GM12878 (cell line): ENCODE measurements around the gene PELI2. TPM values are rescaled to one million over a fixed set of nuclear protein-coding genes. Genes with fewer than 3 reads are reported as not detected.

Experiments used
- ATAC-seq: fragments of 200-7000 bp; cut with Tn5 transposase; 3 replicates; pipeline ENCODE4 v1.9.1; 2020; ENCODE audit warnings: mild to moderate bottlenecking, moderate library complexity
- BruUV-seq: library from RNA; stranded (reverse); fragments of 400-500 nt; replicated peaks from 2 replicates; lab custom pipeline; 2021; lab: Mats Ljungman, UMichigan
- CTCF ChIA-PET: fragments of 300-600 bp; sonication (Branson Sonifier 250); formaldehyde crosslinking; extraction: SDS; loops from one replicate; lab custom pipeline; 2021; ENCODE audit warnings: inconsistent platforms; lab: Yijun Ruan, JAX
- POLR2A ChIA-PET: fragments of 350-600 bp; formaldehyde crosslinking; extraction: SDS; loops from one replicate; lab custom pipeline; 2021; ENCODE audit warnings: inconsistent platforms; lab: Charles Lee
- RAD21 ChIA-PET: fragments of 300-600 bp; sonication (Branson Sonifier 250); formaldehyde crosslinking; loops from one replicate; lab custom pipeline; 2023; ENCODE audit warnings: antibody characterized with exemption; ENCODE audit not compliant: unreplicated experiment; lab: Charles Lee
- SMC1A ChIA-PET: fragments of 300-600 bp; sonication (Branson Sonifier 250); formaldehyde crosslinking; loops from one replicate; lab custom pipeline; 2023; ENCODE audit not compliant: unreplicated experiment, uncharacterized antibody; lab: Charles Lee
- DNase-seq: peaks from one replicate; pipeline ENCODE4 v3.0.0-alpha.2; 2011; ENCODE audit warnings: low read depth, low spot score
- FAIRE-seq: peaks from 3 replicates; lab custom pipeline; 2011; peaks lifted over from hg19 to GRCh38; lab: Jason Lieb, UNC
- H2AFZ ChIP-seq: 2 replicates; pipeline ENCODE4 v1.6.0; 2011; ENCODE audit warnings: low read depth, low read length, control low read depth; ENCODE audit not compliant: control insufficient read depth
- H3K27ac ChIP-seq: 2 replicates; pipeline ENCODE4 v1.5.1; 2011; ENCODE audit warnings: control low read depth; ENCODE audit not compliant: control insufficient read depth, insufficient read depth
- H3K27me3 ChIP-seq, 2 experiments: replicated peaks in 1 of 2; 2 replicates each; pipeline versions ENCODE4 v1.6.0 to v1.6.1; 2011; ENCODE audit warnings: low read length in 1 of 2; ENCODE audit not compliant: control insufficient read depth in 2 of 2, insufficient read depth in 2 of 2
- H3K36me3 ChIP-seq, 2 experiments: 2 replicates each; pipeline ENCODE4 v1.5.1; 2011; ENCODE audit warnings: low read length in 1 of 2; ENCODE audit not compliant: control insufficient read depth in 2 of 2, insufficient read depth in 2 of 2
- H3K4me1 ChIP-seq: 2 replicates; pipeline ENCODE4 v1.6.1; 2011; ENCODE audit warnings: mild to moderate bottlenecking, low read length, moderate library complexity, mixed read lengths; ENCODE audit not compliant: control insufficient read depth, insufficient read depth
- H3K4me2 ChIP-seq: 2 replicates; pipeline ENCODE4 v1.6.0; 2011; ENCODE audit warnings: control low read depth; ENCODE audit not compliant: control insufficient read depth, insufficient read depth
- H3K4me3 ChIP-seq: fragments of 200-600 bp; sonication (generic); 2 replicates; pipeline ENCODE4 v1.5.1; 2016
- H3K79me2 ChIP-seq: 2 replicates; pipeline ENCODE4 v1.6.0; 2011; ENCODE audit warnings: low read length; ENCODE audit not compliant: control insufficient read depth, insufficient read depth
- H3K9ac ChIP-seq: 2 replicates; pipeline ENCODE4 v1.8.0; 2011; ENCODE audit warnings: low read length, control low read depth, mixed read lengths; ENCODE audit not compliant: control insufficient read depth, insufficient read depth
- H3K9me3 ChIP-seq: replicated peaks from 3 replicates; pipeline ENCODE4 v1.5.1; 2011; ENCODE audit warnings: mild to moderate bottlenecking, low read length; ENCODE audit not compliant: control insufficient read depth, insufficient read depth
- H4K20me1 ChIP-seq: 2 replicates; pipeline ENCODE4 v1.6.0; 2011; ENCODE audit not compliant: control insufficient read depth, insufficient read depth
- IKZF1 ChIP-seq: fragments of 450-650 bp; conservative IDR thresholded peaks from 2 replicates; pipeline ENCODE4 v1.6.1; 2017; ENCODE audit warnings: antibody characterized with exemption, mild to moderate bottlenecking
- PAX5 ChIP-seq: IDR thresholded peaks from 2 replicates; pipeline ENCODE4 v1.6.1; 2011; ENCODE audit warnings: low read depth, low read length, borderline replicate concordance
- SREBF1 ChIP-seq: IDR thresholded peaks from 2 replicates; pipeline ENCODE4 v1.6.1; 2012; ENCODE audit warnings: mild to moderate bottlenecking, low read length
- SREBF2 ChIP-seq: IDR thresholded peaks from 2 replicates; pipeline ENCODE4 v1.6.1; 2012; ENCODE audit warnings: mild to moderate bottlenecking, low read length
- STAT1 ChIP-seq: fragments of 450-650 bp; conservative IDR thresholded peaks from 2 replicates; pipeline ENCODE4 v1.6.1; 2014; ENCODE audit warnings: antibody characterized with exemption, mild to moderate bottlenecking
- STAT3 ChIP-seq: IDR thresholded peaks from 2 replicates; pipeline ENCODE4 v1.6.1; 2011; ENCODE audit warnings: low read depth, low read length, improper control_type of control experiment
- TCF12 ChIP-seq: IDR thresholded peaks from 2 replicates; pipeline ENCODE4 v1.6.1; 2011; ENCODE audit warnings: low read depth, mild to moderate bottlenecking, low read length
- ZSCAN29 ChIP-seq: fragments of 450-650 bp; IDR thresholded peaks from 2 replicates; pipeline ENCODE4 v1.6.1; 2017; ENCODE audit warnings: mild to moderate bottlenecking, moderate library complexity
- ZZZ3 ChIP-seq: IDR thresholded peaks from 2 replicates; pipeline ENCODE4 v1.6.1; 2011; ENCODE audit warnings: low read depth; ENCODE audit not compliant: control insufficient read depth, insufficient read length
- WGBS: methylation state at CpG from one replicate; pipeline ENCODE4 v1.1.6; 2016; ENCODE audit warnings: low lambda C conversion rate; ENCODE audit not compliant: insufficient replicate concordance, insufficient coverage; ENCODE audit errors: missing lambda C conversion rate; 5-methylcytosine and 5-hydroxymethylcytosine counted together
- in situ Hi-C: fragments of 300-500 bp; cut with MboI; formaldehyde crosslinking; loops from 9 replicates; pipeline ENCODE4 v1.14.3; 2018; ENCODE audit warnings: mixed read lengths
- intact Hi-C: fragments of 100-400 bp; cut with micrococcal nuclease; formaldehyde crosslinking; loops from one replicate; pipeline ENCODE4 v1.14.2; 2022; ENCODE audit not compliant: unreplicated experiment
- polyA plus RNA-seq, 11 experiments: library from polyadenylated mRNA; depleted of rRNA in 4 of 11; unstranded in 6 of 11; stranded (reverse) in 5 of 11; fragments of >200 nt; fragmentation: Nextera tagmentation in 4 of 11; fragmentation: Illumina TruSeq in 1 of 11; extraction: Ambion mirVana in 4 of 11; extraction: Trizol in 1 of 11; gene quantifications; 1 replicate in 1 of 11; 2 replicates in 10 of 11; pipeline versions ENCODE4 v1.2.1 to v1.2.3, GENCODE V29; 2011 to 2016; ENCODE audit warnings: inconsistent platforms in 2 of 11, missing spikeins in 2 of 11, low read depth in 1 of 11
- total RNA-seq, 4 experiments: library from RNA; depleted of rRNA in 3 of 4; stranded (reverse); fragments of >200 nt in 3 of 4; fragmentation: Illumina TruSeq in 1 of 4; extraction: Trizol in 1 of 4; gene quantifications; 2 replicates each; pipeline versions ENCODE4 v1.2.1 to v1.2.3, GENCODE V29; 2013 to 2021
- TF ChIP-seq, protein P1 (sequence below): fragments of 450-650 bp; IDR thresholded peaks from 2 replicates; pipeline ENCODE4 v1.6.1; 2014; ENCODE audit warnings: mild to moderate bottlenecking
- TF ChIP-seq, protein P2 (sequence below): fragments of 450-650 bp; formaldehyde crosslinking; IDR thresholded peaks from 2 replicates; pipeline ENCODE4 v1.4.0; 2020; ENCODE audit warnings: mild to moderate bottlenecking, moderate library complexity
- TF ChIP-seq, protein P3 (sequence below): IDR thresholded peaks from 2 replicates; pipeline ENCODE4 v1.6.1; 2012; ENCODE audit warnings: low read length, inconsistent platforms
- TF ChIP-seq, protein P4 (sequence below): fragments of 450-650 bp; IDR thresholded peaks from 2 replicates; pipeline ENCODE4 v1.6.1; 2017; ENCODE audit warnings: antibody characterized with exemption, mild to moderate bottlenecking, moderate library complexity
- TF ChIP-seq, protein P5 (sequence below): fragments of 450-650 bp; IDR thresholded peaks from 2 replicates; pipeline ENCODE4 v1.6.1; 2016; ENCODE audit warnings: mild to moderate bottlenecking

Gene PELI2
- total and polyA plus RNA-seq, 10 of the 15 experiments (the other 5 are each of a cell fraction or from before 2014, with no cell fraction given) = under 0.01 to 0.10 (median 0.01) TPM; not detected in 3

DNA sequence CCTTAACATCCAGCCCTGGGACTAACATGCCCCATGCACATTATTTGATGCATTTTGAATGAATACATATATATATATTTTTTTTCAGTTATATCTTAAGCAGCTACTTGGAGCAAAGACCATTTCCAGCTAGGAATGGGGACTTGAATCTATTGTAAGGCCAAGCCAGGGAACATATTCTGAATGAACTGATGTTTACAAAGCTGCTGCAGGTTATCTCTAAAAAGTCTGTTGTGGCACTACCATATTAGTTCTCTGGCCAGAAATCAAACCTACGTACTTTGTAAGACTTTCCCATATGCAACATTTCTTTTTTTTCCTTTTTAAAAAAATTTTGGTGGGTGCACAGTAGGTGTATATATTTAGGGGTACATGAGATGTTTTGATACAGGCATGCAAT is 43.4 kb downstream of the PELI2 start:
- SMC1A ChIA-PET = interaction anchor here (1.5 kb wide), 1 partner anchor 10 kb away, joined by 3 read pairs; no protein-coding TSS in a partner anchor
- in situ Hi-C loops (no loop called here), intact Hi-C loops (no loop called here)
- RAD21 ChIA-PET = no interaction called here
- no peak overlapping the region for H2AFZ ChIP-seq
- H3K4me1 ChIP-seq = no peaks in the 10 kb centered on the region
- no peak for ATAC-seq
- no peaks in the 10 kb centered on the region for H3K79me2 ChIP-seq
- CTCF ChIA-PET = no interaction called here
- POLR2A ChIA-PET = no interaction called here
- H3K27ac ChIP-seq = no peak overlapping the region
- FAIRE-seq = no peak
- no peaks in the 10 kb centered on the region; the same call in 2 of the 3 replicates for H3K9me3 ChIP-seq
- no TSS peak for BruUV-seq
- H3K4me2 ChIP-seq = no peak overlapping the region
- H3K4me3 ChIP-seq = no peak overlapping the region
- H3K9ac ChIP-seq = no peak overlapping the region
- DNase-seq = no peak
- 91% methylated on average over 1 of the region's 1 CpG for WGBS
- H3K27me3 ChIP-seq = no peaks in the 10 kb centered on the region
- no peaks in the 10 kb centered on the region for H3K36me3 ChIP-seq
- no peaks in the 10 kb centered on the region for H4K20me1 ChIP-seq
- TF ChIP-seq SREBF2 (no peak), STAT3 (no peak), SREBF1 (no peak), IKZF1 (no peak), ZSCAN29 (no peak), ZZZ3 (no peak), TCF12 (no peak), PAX5 (no peak), STAT1 (no peak)
- TF ChIP-seq, protein P1, sequence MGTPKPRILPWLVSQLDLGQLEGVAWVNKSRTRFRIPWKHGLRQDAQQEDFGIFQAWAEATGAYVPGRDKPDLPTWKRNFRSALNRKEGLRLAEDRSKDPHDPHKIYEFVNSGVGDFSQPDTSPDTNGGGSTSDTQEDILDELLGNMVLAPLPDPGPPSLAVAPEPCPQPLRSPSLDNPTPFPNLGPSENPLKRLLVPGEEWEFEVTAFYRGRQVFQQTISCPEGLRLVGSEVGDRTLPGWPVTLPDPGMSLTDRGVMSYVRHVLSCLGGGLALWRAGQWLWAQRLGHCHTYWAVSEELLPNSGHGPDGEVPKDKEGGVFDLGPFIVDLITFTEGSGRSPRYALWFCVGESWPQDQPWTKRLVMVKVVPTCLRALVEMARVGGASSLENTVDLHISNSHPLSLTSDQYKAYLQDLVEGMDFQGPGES = no peak
- TF ChIP-seq, protein P2, sequence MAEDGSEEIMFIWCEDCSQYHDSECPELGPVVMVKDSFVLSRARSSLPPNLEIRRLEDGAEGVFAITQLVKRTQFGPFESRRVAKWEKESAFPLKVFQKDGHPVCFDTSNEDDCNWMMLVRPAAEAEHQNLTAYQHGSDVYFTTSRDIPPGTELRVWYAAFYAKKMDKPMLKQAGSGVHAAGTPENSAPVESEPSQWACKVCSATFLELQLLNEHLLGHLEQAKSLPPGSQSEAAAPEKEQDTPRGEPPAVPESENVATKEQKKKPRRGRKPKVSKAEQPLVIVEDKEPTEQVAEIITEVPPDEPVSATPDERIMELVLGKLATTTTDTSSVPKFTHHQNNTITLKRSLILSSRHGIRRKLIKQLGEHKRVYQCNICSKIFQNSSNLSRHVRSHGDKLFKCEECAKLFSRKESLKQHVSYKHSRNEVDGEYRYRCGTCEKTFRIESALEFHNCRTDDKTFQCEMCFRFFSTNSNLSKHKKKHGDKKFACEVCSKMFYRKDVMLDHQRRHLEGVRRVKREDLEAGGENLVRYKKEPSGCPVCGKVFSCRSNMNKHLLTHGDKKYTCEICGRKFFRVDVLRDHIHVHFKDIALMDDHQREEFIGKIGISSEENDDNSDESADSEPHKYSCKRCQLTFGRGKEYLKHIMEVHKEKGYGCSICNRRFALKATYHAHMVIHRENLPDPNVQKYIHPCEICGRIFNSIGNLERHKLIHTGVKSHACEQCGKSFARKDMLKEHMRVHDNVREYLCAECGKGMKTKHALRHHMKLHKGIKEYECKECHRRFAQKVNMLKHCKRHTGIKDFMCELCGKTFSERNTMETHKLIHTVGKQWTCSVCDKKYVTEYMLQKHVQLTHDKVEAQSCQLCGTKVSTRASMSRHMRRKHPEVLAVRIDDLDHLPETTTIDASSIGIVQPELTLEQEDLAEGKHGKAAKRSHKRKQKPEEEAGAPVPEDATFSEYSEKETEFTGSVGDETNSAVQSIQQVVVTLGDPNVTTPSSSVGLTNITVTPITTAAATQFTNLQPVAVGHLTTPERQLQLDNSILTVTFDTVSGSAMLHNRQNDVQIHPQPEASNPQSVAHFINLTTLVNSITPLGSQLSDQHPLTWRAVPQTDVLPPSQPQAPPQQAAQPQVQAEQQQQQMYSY (CRISPR knock-in tag) = no peak
- TF ChIP-seq, protein P3, sequence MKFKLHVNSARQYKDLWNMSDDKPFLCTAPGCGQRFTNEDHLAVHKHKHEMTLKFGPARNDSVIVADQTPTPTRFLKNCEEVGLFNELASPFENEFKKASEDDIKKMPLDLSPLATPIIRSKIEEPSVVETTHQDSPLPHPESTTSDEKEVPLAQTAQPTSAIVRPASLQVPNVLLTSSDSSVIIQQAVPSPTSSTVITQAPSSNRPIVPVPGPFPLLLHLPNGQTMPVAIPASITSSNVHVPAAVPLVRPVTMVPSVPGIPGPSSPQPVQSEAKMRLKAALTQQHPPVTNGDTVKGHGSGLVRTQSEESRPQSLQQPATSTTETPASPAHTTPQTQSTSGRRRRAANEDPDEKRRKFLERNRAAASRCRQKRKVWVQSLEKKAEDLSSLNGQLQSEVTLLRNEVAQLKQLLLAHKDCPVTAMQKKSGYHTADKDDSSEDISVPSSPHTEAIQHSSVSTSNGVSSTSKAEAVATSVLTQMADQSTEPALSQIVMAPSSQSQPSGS = no peak
- TF ChIP-seq, protein P4, sequence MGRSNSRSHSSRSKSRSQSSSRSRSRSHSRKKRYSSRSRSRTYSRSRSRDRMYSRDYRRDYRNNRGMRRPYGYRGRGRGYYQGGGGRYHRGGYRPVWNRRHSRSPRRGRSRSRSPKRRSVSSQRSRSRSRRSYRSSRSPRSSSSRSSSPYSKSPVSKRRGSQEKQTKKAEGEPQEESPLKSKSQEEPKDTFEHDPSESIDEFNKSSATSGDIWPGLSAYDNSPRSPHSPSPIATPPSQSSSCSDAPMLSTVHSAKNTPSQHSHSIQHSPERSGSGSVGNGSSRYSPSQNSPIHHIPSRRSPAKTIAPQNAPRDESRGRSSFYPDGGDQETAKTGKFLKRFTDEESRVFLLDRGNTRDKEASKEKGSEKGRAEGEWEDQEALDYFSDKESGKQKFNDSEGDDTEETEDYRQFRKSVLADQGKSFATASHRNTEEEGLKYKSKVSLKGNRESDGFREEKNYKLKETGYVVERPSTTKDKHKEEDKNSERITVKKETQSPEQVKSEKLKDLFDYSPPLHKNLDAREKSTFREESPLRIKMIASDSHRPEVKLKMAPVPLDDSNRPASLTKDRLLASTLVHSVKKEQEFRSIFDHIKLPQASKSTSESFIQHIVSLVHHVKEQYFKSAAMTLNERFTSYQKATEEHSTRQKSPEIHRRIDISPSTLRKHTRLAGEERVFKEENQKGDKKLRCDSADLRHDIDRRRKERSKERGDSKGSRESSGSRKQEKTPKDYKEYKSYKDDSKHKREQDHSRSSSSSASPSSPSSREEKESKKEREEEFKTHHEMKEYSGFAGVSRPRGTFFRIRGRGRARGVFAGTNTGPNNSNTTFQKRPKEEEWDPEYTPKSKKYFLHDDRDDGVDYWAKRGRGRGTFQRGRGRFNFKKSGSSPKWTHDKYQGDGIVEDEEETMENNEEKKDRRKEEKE = no peak
- TF ChIP-seq, protein P5, sequence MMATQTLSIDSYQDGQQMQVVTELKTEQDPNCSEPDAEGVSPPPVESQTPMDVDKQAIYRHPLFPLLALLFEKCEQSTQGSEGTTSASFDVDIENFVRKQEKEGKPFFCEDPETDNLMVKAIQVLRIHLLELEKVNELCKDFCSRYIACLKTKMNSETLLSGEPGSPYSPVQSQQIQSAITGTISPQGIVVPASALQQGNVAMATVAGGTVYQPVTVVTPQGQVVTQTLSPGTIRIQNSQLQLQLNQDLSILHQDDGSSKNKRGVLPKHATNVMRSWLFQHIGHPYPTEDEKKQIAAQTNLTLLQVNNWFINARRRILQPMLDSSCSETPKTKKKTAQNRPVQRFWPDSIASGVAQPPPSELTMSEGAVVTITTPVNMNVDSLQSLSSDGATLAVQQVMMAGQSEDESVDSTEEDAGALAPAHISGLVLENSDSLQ = no peak
